Spleen (tissue), 11 donors: ENCODE data around the gene MICU1. TPM values are rescaled to one million over a fixed set of nuclear protein-coding genes. Genes with fewer than 3 reads are reported as not detected.

Experiments
- DNase-seq: peaks from one replicate; pipeline ENCODE4 v3.0.0-alpha.2; 2020
- H3K27ac ChIP-seq, 8 donors: fragments of 200-600 bp; sonication (generic) in 7 of 8; 1 replicate in 4 of 8; 2 replicates in 4 of 8; pipeline versions ENCODE4 v1.5.0 to v1.8.0; 2016 to 2021; ENCODE audit warnings: inconsistent platforms in 4 of 8, mild to moderate bottlenecking in 4 of 8, moderate library complexity in 1 of 8
- H3K27me3 ChIP-seq, 7 donors: fragments of 200-600 bp; sonication (generic) in 6 of 7; replicated peaks in 1 of 7; 1 replicate in 4 of 7; 2 replicates in 3 of 7; pipeline versions ENCODE4 v1.5.0 to v1.8.0; 2016 to 2021; ENCODE audit warnings: inconsistent platforms in 3 of 7, mild to moderate bottlenecking in 1 of 7
- H3K36me3 ChIP-seq, 6 donors: fragments of 200-600 bp; sonication (generic) in 5 of 6; 1 replicate in 4 of 6; 2 replicates in 2 of 6; pipeline versions ENCODE4 v1.5.0 to v1.8.0; 2016 to 2021; ENCODE audit warnings: inconsistent platforms in 2 of 6
- H3K4me1 ChIP-seq, 6 donors: fragments of 200-600 bp; sonication (generic) in 5 of 6; 1 replicate in 3 of 6; 2 replicates in 3 of 6; pipeline versions ENCODE4 v1.5.0 to v1.8.0; 2016 to 2021; ENCODE audit warnings: inconsistent platforms in 3 of 6
- H3K4me3 ChIP-seq, 8 donors: fragments of 200-600 bp; sonication (generic) in 7 of 8; 1 replicate in 4 of 8; 2 replicates in 4 of 8; pipeline versions ENCODE4 v1.5.0 to v1.8.0; 2016 to 2021; ENCODE audit warnings: inconsistent platforms in 4 of 8, mild to moderate bottlenecking in 4 of 8, moderate library complexity in 2 of 8
- H3K9me3 ChIP-seq, 8 donors: fragments of 200-600 bp; sonication (generic) in 7 of 8; 1 replicate in 4 of 8; 2 replicates in 4 of 8; pipeline versions ENCODE4 v1.5.0 to v1.8.0; 2016 to 2021; ENCODE audit warnings: inconsistent platforms in 4 of 8
- POLR2A ChIP-seq, 3 donors: fragments of 450-650 bp; IDR thresholded peaks; one replicate each; pipeline ENCODE4 v1.5.1; 2017; ENCODE audit warnings: antibody characterized with exemption in 3 of 3, mild to moderate bottlenecking in 1 of 3
- POLR2AphosphoS5 ChIP-seq, 3 donors: sonication (generic); formaldehyde crosslinking; IDR thresholded peaks; one replicate each; pipeline ENCODE4 v1.5.1; 2017; ENCODE audit warnings: antibody characterized with exemption in 3 of 3
- WGBS, 5 donors: extraction: QIAGEN DNeasy Blood & Tissue Kit in 3 of 5; methylation state at CpG; one replicate each; pipeline versions ENCODE4 v1.1.5 to v1.1.7; 2013 to 2018; 5-methylcytosine and 5-hydroxymethylcytosine counted together
- intact Hi-C: fragments of 100-400 bp; cut with DNase I; formaldehyde crosslinking; loops from one replicate; pipeline ENCODE4 v1.15.0; 2023; ENCODE audit warnings: low total_unique reads
- polyA plus RNA-seq, 3 donors: library from polyadenylated mRNA; stranded (reverse); fragments of 200-250 nt; gene quantifications; one replicate each; pipeline ENCODE4 v1.2.1, GENCODE V29; 2013
- total RNA-seq, 7 donors: library from RNA; depleted of rRNA in 3 of 7; stranded (reverse); fragments of >200 nt in 3 of 7; fragmentation: NEBNext Ultra II Directional in 4 of 7; extraction: Animal tissue kit (Norgen Biotek cat#: 25700) in 4 of 7; gene quantifications; one replicate each; pipeline versions ENCODE4 v1.1.0 to v1.2.1, GENCODE V29; 2016 to 2021
- TF ChIP-seq, protein P1 (sequence below), 11 experiments: fragments of 200-600 bp in 7 of 11; fragments of 450-650 bp in 4 of 11; sonication (generic) in 4 of 11; IDR thresholded peaks in 8 of 11; conservative IDR thresholded peaks in 3 of 11; 1 replicate in 7 of 11; 2 replicates in 4 of 11; pipeline versions ENCODE4 v1.4.0 to v1.8.0; 2016 to 2021; ENCODE audit warnings: antibody characterized with exemption in 11 of 11, inconsistent platforms in 4 of 11, mild to moderate bottlenecking in 1 of 11
- donor health status: healthy with polysubstance abuse.
- donor health status: DM: no; HTN: no; CAD: no; lungs with moderate emphysema.
- donor health status: DM: no; HTN: no; CAD: no.
- donor health status: Bipolar disorder and iron deficiency.
- donor health status: healthy.
- donor health status: DM: no; HTN: no; CAD: no.
- donor health status: DM: yes; HTN: yes; CAD: no.

Gene MICU1
- total and polyA plus RNA-seq, 10 donors: 16.4 to 58.4 (median 46.5) TPM

DNA sequence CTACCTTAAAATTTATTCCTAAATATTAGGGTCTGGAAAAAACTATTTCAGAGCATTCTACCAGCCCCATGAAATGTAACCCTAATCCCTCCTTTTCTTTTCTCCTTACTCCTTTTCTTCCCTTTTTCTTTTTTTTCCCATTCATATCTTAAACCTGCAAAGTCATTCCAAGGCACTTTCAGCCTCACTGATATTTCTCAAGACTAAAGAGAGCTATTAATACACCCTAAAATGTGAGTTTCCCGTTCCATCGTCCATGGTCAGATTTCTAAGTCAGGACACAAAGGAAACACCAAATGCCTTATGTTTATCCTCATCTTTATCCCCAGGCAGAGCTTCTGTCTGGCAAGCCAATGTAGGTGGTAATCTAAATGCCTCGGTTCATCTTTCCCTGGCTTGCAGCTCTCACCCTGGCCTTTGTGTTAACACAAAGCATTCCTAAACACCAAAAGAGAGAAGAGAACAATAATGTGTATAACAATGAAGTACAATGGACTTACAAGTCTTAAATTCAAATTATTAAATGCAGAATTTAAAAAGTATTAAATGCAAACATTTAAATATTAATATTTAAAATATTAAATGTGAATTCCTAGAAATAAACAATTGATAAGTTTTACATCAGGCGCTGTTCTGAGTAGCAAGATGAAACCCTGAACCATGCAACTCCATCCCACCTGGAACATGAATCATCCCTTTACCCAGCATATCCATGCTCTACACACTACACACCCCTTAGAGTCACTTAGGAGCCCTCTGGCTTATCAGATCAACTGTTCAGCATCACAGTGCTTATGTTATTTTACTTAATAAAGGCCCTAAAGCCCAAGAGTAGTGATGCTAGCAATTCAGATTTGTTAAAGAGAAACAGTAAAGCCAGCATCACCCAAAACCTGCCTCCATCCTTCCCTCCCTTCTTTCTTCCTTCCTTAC lies 26.8 kb downstream of the MICU1 start:
- TF ChIP-seq, protein P1, sequence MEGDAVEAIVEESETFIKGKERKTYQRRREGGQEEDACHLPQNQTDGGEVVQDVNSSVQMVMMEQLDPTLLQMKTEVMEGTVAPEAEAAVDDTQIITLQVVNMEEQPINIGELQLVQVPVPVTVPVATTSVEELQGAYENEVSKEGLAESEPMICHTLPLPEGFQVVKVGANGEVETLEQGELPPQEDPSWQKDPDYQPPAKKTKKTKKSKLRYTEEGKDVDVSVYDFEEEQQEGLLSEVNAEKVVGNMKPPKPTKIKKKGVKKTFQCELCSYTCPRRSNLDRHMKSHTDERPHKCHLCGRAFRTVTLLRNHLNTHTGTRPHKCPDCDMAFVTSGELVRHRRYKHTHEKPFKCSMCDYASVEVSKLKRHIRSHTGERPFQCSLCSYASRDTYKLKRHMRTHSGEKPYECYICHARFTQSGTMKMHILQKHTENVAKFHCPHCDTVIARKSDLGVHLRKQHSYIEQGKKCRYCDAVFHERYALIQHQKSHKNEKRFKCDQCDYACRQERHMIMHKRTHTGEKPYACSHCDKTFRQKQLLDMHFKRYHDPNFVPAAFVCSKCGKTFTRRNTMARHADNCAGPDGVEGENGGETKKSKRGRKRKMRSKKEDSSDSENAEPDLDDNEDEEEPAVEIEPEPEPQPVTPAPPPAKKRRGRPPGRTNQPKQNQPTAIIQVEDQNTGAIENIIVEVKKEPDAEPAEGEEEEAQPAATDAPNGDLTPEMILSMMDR (IDR thresholded peaks at IDR 0.05 in 8 of 11, conservative IDR thresholded peaks at IDR 0.05 in 3 of 11): no peak
- no peak for TF ChIP-seq POLR2A (IDR thresholded peaks at IDR 0.05)
- TF ChIP-seq POLR2AphosphoS5 (IDR thresholded peaks at IDR 0.05): no peak
- intact Hi-C loops: no loop called here
- peaks cover 0 to 16% (median 3%) of the 10 kb centered on the region in 6 donors for H3K4me1 ChIP-seq
- no peaks in the 10 kb centered on the region for H3K27me3 ChIP-seq
- 70 to 87% (median 82%) methylated on average over 4 of the region's 4 CpGs for WGBS, 5 donors
- no peaks in the 10 kb centered on the region for H3K9me3 ChIP-seq
- no peak for DNase-seq
- H3K36me3 ChIP-seq: peaks cover 0 to 3% (median 0%) of the 10 kb centered on the region in 6 donors
- H3K27ac ChIP-seq: no peak overlapping the region
- H3K4me3 ChIP-seq: no peak overlapping the region

DNA sequence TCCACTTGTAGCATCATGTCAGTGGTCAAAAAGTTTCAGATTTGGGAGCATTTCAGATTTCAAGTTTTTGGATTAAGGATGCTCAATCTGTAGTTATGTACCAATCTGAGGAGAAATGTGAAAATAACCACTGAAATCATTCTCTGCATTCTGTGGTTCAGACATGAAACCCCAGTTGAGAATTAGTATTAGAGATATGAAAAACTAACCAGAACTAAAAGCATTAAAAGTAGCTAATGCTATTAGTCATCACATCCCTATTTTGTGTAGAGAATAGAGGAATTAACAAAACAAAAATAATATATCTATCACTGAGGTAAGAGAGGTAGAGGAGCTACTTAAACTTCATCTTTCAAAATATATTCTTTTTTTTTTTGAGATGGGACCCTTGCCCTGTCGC lies 28.0 kb downstream of the MICU1 start:
- no peak for DNase-seq
- H3K27me3 ChIP-seq: no peaks in the 10 kb centered on the region
- no peak overlapping the region for H3K27ac ChIP-seq
- H3K4me3 ChIP-seq: no peak overlapping the region
- TF ChIP-seq, protein P1 (IDR thresholded peaks at IDR 0.05 in 8 of 11, conservative IDR thresholded peaks at IDR 0.05 in 3 of 11): no peak
- no peaks in the 10 kb centered on the region for H3K9me3 ChIP-seq
- peaks cover 0 to 3% (median 0%) of the 10 kb centered on the region in 6 donors for H3K36me3 ChIP-seq
- 90 to 100% (median 96%) methylated on average over 1 of the region's 1 CpG for WGBS, 5 donors
- intact Hi-C loops: no loop called here
- peaks cover 0 to 26% (median 6%) of the 10 kb centered on the region in 6 donors for H3K4me1 ChIP-seq

DNA sequence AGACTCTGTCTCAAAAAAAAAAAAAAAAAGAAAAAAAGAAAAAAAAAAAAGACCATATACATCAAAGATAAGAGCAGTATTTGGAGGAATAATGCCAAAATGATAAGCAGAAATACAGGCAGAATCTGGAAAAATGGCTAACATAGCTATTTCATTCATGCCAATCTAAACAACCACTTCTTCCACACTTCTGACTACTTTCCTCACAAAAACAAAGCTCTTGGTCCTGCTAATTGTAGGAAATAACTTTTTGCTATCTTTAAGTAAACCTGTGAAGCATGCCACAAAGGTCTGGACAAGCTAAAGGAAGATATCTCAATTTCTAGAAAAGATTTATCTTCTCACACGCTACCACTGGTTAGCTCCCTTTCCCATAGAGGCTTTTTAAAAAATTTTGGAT lies 30.4 kb downstream of the MICU1 start:
- intact Hi-C loops: no loop called here

DNA sequence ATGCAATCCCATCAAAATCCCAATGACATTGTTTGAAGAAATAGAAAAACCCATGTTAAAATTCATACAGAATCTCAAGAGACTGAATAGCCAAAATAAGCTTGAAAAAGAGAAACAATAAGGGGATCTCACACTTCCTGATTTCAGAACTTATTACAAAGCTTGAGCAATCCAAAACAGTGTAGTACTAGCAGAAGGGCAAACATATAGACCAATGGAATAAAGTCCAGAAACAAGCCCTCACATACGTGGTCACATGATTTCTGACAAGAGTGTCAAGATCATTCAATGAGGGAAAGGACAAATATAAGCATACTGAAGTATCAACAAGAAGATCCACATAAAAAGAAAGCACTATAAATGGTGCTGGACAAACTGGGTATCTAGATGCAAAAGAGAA lies 31.9 kb downstream of the MICU1 start:
- WGBS, 5 donors: 24 to 73% (median 61%) methylated on average over 1 of the region's 1 CpG
- Histone ChIP-seq H3K36me3 (peaks cover 0 to 3% (median 0%) of the 10 kb centered on the region in 6 donors), H3K4me1 (peaks cover 0 to 24% (median 7%) of the 10 kb centered on the region in 6 donors), H3K27ac (peak overlapping the region in 2 of 8 donors; percentile 30 to 44), H3K9me3 (no peaks in the 10 kb centered on the region), H3K4me3 (no peak overlapping the region), H3K27me3 (no peaks in the 10 kb centered on the region)
- no peak for DNase-seq
- intact Hi-C loops: no loop called here
- TF ChIP-seq, protein P1 (IDR thresholded peaks at IDR 0.05 in 8 of 11, conservative IDR thresholded peaks at IDR 0.05 in 3 of 11): no peak
- TF ChIP-seq POLR2AphosphoS5 (IDR thresholded peaks at IDR 0.05) (no peak), POLR2A (IDR thresholded peaks at IDR 0.05) (no peak)

More for the DNA sequence above, 30.4 kb downstream of the MICU1 start:
- peaks cover 0 to 31% (median 6%) of the 10 kb centered on the region in 6 donors for H3K4me1 ChIP-seq
- H3K27ac ChIP-seq: no peak overlapping the region
- WGBS, 5 donors: 93 to 100% (median 98%) methylated on average over 1 of the region's 1 CpG
- DNase-seq: no peak
- TF ChIP-seq, protein P1 (IDR thresholded peaks at IDR 0.05 in 8 of 11, conservative IDR thresholded peaks at IDR 0.05 in 3 of 11): no peak
- no peak for TF ChIP-seq POLR2A (IDR thresholded peaks at IDR 0.05)
- TF ChIP-seq POLR2AphosphoS5 (IDR thresholded peaks at IDR 0.05): no peak
- no peak overlapping the region for H3K4me3 ChIP-seq
- H3K9me3 ChIP-seq: no peaks in the 10 kb centered on the region
- peaks cover 0 to 3% (median 0%) of the 10 kb centered on the region in 6 donors for H3K36me3 ChIP-seq
- H3K27me3 ChIP-seq: no peaks in the 10 kb centered on the region
